AG04450 (cell line): ENCODE results near the gene GNPTG. TPM values are rescaled to one million over a fixed set of nuclear protein-coding genes. Genes with fewer than 3 reads are reported as not detected.

Experiments
- CTCF ChIA-PET: fragments of 300-600, 350-600 bp; formaldehyde crosslinking; extraction: SDS; loops from one replicate; lab custom pipeline; 2022; ENCODE audit warnings: antibody characterized with exemption, inconsistent platforms; lab: Charles Lee
- POLR2A ChIA-PET: fragments of 350-600 bp; formaldehyde crosslinking; extraction: SDS; loops from one replicate; lab custom pipeline; 2021; ENCODE audit warnings: antibody characterized with exemption, inconsistent platforms; lab: Yijun Ruan, JAX
- DNase-seq: peaks from one replicate; pipeline ENCODE4 v3.0.0-alpha.2; 2011; ENCODE audit warnings: low read depth, low spot score
- H3K27ac ChIP-seq: one replicate; pipeline ENCODE4 v1.5.1; 2012; ENCODE audit warnings: low read depth, low read length, control low read depth
- H3K27me3 ChIP-seq: one replicate; pipeline ENCODE4 v1.6.0; 2012; ENCODE audit warnings: low read length; ENCODE audit not compliant: control insufficient read depth, insufficient read depth
- H3K4me3 ChIP-seq: 2 replicates; pipeline ENCODE4 v1.5.1; 2011; ENCODE audit warnings: mild to moderate bottlenecking, low read depth, low read length, control low read depth
- H3K9me3 ChIP-seq: 2 replicates; pipeline ENCODE4 v1.5.1; 2012; ENCODE audit warnings: low read length; ENCODE audit not compliant: control insufficient read depth, insufficient read depth
- CTCF ChIP-seq: IDR thresholded peaks from 2 replicates; pipeline ENCODE4 v1.5.1; 2011; ENCODE audit warnings: low read depth, low read length, control low read depth, inconsistent platforms
- polyA plus RNA-seq: library from polyadenylated mRNA; depleted of rRNA; stranded (reverse); fragments of >200 nt; gene quantifications from 2 replicates; pipeline ENCODE4 v1.2.3, GENCODE V29; 2011

The GNPTG gene
- polyA plus RNA-seq, 1 experiment = 40.5 TPM

GRCh38 chr16:1367486-1368174 lies 15.9 kb downstream of the GNPTG start:
- H3K27me3 ChIP-seq = no peaks in the 10 kb centered on the region
- ChIA-PET CTCF (no interaction called here), POLR2A (no interaction called here)
- no peak overlapping the region for H3K27ac ChIP-seq
- no peak for DNase-seq
- no peak overlapping the region for H3K4me3 ChIP-seq
- TF ChIP-seq CTCF = no peak
- H3K9me3 ChIP-seq = peaks cover 3% of the 10 kb centered on the region; the same call in 1 of the 2 replicates

GRCh38 chr16:1371054-1371978 lies 19.6 kb downstream of the GNPTG start:
- no peak overlapping the region for H3K4me3 ChIP-seq
- CTCF ChIA-PET = no interaction called here
- no peak overlapping the region for H3K27ac ChIP-seq
- no peak for DNase-seq
- no peak for TF ChIP-seq CTCF
- H3K27me3 ChIP-seq = no peaks in the 10 kb centered on the region
- POLR2A ChIA-PET = no interaction called here
- peaks cover 3% of the 10 kb centered on the region; the same call in 1 of the 2 replicates for H3K9me3 ChIP-seq

GRCh38 chr16:1372292-1372950 lies 20.7 kb downstream of the GNPTG start:
- POLR2A ChIA-PET = no interaction called here
- H3K27me3 ChIP-seq = no peaks in the 10 kb centered on the region
- no peak for TF ChIP-seq CTCF
- H3K4me3 ChIP-seq = no peak overlapping the region
- no peak for DNase-seq
- H3K27ac ChIP-seq = no peak overlapping the region
- peaks cover 3% of the 10 kb centered on the region; the same call in 1 of the 2 replicates for H3K9me3 ChIP-seq
- CTCF ChIA-PET = no interaction called here

- no peak for DNase-seq
- ChIA-PET CTCF (no interaction called here), POLR2A (no interaction called here)
- no peak overlapping the region for H3K4me3 ChIP-seq
- H3K27me3 ChIP-seq = no peaks in the 10 kb centered on the region
- no peak for TF ChIP-seq CTCF
- H3K27ac ChIP-seq = no peak overlapping the region
- H3K9me3 ChIP-seq = peaks cover 3% of the 10 kb centered on the region; the same call in 1 of the 2 replicates
These were observed 22.9 kb downstream of the GNPTG start for GRCh38 chr16:1374418-1375297.
